ENCODE measurements around the gene CES5A.
"Not testable (repeated sequence)": the region's sequence is repeated elsewhere in the genome, so short reads cannot be mapped to it uniquely, and the experiment has no call there.

- TF ChIP-seq, protein P1, sequence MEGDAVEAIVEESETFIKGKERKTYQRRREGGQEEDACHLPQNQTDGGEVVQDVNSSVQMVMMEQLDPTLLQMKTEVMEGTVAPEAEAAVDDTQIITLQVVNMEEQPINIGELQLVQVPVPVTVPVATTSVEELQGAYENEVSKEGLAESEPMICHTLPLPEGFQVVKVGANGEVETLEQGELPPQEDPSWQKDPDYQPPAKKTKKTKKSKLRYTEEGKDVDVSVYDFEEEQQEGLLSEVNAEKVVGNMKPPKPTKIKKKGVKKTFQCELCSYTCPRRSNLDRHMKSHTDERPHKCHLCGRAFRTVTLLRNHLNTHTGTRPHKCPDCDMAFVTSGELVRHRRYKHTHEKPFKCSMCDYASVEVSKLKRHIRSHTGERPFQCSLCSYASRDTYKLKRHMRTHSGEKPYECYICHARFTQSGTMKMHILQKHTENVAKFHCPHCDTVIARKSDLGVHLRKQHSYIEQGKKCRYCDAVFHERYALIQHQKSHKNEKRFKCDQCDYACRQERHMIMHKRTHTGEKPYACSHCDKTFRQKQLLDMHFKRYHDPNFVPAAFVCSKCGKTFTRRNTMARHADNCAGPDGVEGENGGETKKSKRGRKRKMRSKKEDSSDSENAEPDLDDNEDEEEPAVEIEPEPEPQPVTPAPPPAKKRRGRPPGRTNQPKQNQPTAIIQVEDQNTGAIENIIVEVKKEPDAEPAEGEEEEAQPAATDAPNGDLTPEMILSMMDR (conservative IDR thresholded peaks at IDR 0.05), result not testable (repeated sequence)
- TF ChIP-seq ZFX (IDR thresholded peaks at IDR 0.05), result not testable (repeated sequence)
Measured at GRCh38 chr16:55805104-55805503, 70.1 kb downstream of the CES5A start.

Data from C4-2B (cell line).